IgD-negative memory B cell (primary cell): Measurements from ENCODE around the gene CFHR3. TPM values are rescaled to one million over a fixed set of nuclear protein-coding genes. Genes with fewer than 3 reads are reported as not detected.
"Not testable (repeated sequence)": the region's sequence is repeated elsewhere in the genome, so short reads cannot be mapped to it uniquely, and the experiment has no call there.

Experiments
- H3K27ac Mint-ChIP-seq, 3 donors: one replicate each; pipeline ENCODE4 v1.8.0; 2020 to 2022; ENCODE audit warnings: mild to moderate bottlenecking in 3 of 3, mixed read lengths in 3 of 3, moderate library complexity in 1 of 3
- H3K27me3 Mint-ChIP-seq: one replicate; pipeline ENCODE4 v1.8.0; 2021; ENCODE audit warnings: mixed read lengths
- H3K36me3 Mint-ChIP-seq: one replicate; pipeline ENCODE4 v1.8.0; 2020; ENCODE audit warnings: mild to moderate bottlenecking, mixed read lengths
- H3K4me1 Mint-ChIP-seq, 3 donors: one replicate each; pipeline ENCODE4 v1.8.0; 2020 to 2022; ENCODE audit warnings: mixed read lengths in 3 of 3, mild to moderate bottlenecking in 1 of 3
- H3K4me3 Mint-ChIP-seq, 4 donors: one replicate each; pipeline ENCODE4 v1.8.0; 2020 to 2022; ENCODE audit warnings: mild to moderate bottlenecking in 4 of 4, mixed read lengths in 4 of 4, moderate library complexity in 3 of 4
- H3K9me3 Mint-ChIP-seq, 3 donors: one replicate each; pipeline ENCODE4 v1.8.0; 2020 to 2021; ENCODE audit warnings: mixed read lengths in 3 of 3, mild to moderate bottlenecking in 1 of 3
- polyA plus RNA-seq: library from polyadenylated mRNA; unstranded; fragments of 300-500 nt; fragmentation: Illumina TruSeq; gene quantifications from one replicate; pipeline ENCODE4 v1.2.3, GENCODE V29; 2021

CFHR3 gene
- not detected for polyA plus RNA-seq

DNA sequence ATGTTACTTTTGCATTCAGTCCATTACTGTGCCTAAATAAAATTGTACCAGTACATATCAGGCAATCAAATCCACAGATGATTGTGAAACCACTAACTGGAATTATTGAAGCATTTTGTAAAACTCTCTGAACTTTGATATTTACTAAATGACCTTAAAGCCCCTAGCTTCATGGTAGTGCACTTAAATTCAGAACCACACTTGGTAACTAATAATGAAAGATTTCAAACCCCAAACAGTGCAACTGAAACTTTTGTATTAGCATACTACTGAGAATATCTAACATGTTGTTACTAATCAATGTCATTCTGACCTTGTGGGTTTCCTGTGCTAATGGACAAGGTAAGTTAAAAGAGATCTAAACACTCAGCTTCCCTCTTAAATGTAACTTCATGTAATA is at the start of gene CFHR3:
Gene CFHR3 (plus strand): TSS at position 238 of the 400 bp plus-strand sequence. CDS start 47 bp downstream, at position 285.
- no peaks in the 10 kb centered on the region for H3K4me1 Mint-ChIP-seq
- no peak within 1 kb of the TSS for H3K4me3 Mint-ChIP-seq
- H3K27me3 Mint-ChIP-seq, result no peaks in the 10 kb centered on the region
- no peak within 1 kb of the TSS for H3K27ac Mint-ChIP-seq
- H3K9me3 Mint-ChIP-seq, result no peaks in the 10 kb centered on the region
- H3K36me3 Mint-ChIP-seq, result no peaks in the 10 kb centered on the region

GRCh38 chr1:196732526-196732925 is 42.1 kb upstream of the CFHR3 start:
- no peak overlapping the region for H3K4me3 Mint-ChIP-seq
- H3K4me1 Mint-ChIP-seq, result peaks cover 0 to 1% (median 0%) of the 10 kb centered on the region in 3 donors
- peaks cover 0 to 8% (median 2%) of the 10 kb centered on the region in 3 donors for H3K9me3 Mint-ChIP-seq
- H3K36me3 Mint-ChIP-seq, result no peaks in the 10 kb centered on the region
- no peak overlapping the region for H3K27ac Mint-ChIP-seq
- H3K27me3 Mint-ChIP-seq, result no peaks in the 10 kb centered on the region

- Mint-ChIP-seq H3K4me3 (no peak overlapping the region), H3K27ac (no peak overlapping the region), H3K4me1 (peaks cover 0 to 1% (median 0%) of the 10 kb centered on the region in 3 donors), H3K36me3 (no peaks in the 10 kb centered on the region), H3K9me3 (peaks cover 2 to 13% (median 5%) of the 10 kb centered on the region in 3 donors), H3K27me3 (no peaks in the 10 kb centered on the region)
Observed at GRCh38 chr1:196733091-196733970, 41.3 kb upstream of the CFHR3 start.

- Mint-ChIP-seq H3K27me3 (no peaks in the 10 kb centered on the region), H3K9me3 (peaks cover 3 to 13% (median 5%) of the 10 kb centered on the region in 3 donors), H3K4me1 (peaks cover 0 to 1% (median 0%) of the 10 kb centered on the region in 3 donors), H3K36me3 (no peaks in the 10 kb centered on the region), H3K4me3 (no peak overlapping the region), H3K27ac (no peak overlapping the region)
Observed at GRCh38 chr1:196734006-196734405, 40.6 kb upstream of the CFHR3 start.

DNA sequence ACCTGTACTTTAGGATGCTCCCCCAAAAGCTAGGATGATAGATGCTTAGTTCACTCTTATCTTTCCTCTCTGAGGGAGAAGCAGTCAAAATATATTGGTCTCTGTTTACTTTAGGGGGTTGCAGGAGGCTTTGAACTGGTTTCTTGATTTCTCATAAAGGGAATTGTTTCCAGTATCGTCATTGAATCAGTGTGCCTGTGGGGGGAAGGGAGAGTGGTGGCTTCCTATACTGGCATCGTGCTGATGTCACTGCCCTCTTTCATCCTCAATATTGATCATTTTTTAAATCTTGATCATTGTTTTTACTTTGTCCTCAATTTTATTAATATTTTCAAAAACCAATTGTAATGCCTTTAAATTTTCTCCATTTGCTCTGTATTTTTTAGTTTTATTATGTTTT is 40.2 kb upstream of the CFHR3 start:
- Mint-ChIP-seq H3K9me3 (peaks cover 5 to 17% (median 6%) of the 10 kb centered on the region in 3 donors), H3K27ac (no peak overlapping the region), H3K4me3 (no peak overlapping the region), H3K36me3 (no peaks in the 10 kb centered on the region), H3K27me3 (no peaks in the 10 kb centered on the region), H3K4me1 (peaks cover 0 to 1% (median 0%) of the 10 kb centered on the region in 3 donors)

GRCh38 chr1:196738730-196739129 is 35.9 kb upstream of the CFHR3 start:
- H3K4me1 Mint-ChIP-seq, result no peaks in the 10 kb centered on the region
- no peak overlapping the region for H3K27ac Mint-ChIP-seq
- H3K4me3 Mint-ChIP-seq, result no peak overlapping the region
- H3K27me3 Mint-ChIP-seq, result no peaks in the 10 kb centered on the region
- H3K36me3 Mint-ChIP-seq, result no peaks in the 10 kb centered on the region
- H3K9me3 Mint-ChIP-seq, result peaks cover 5 to 17% (median 5%) of the 10 kb centered on the region in 3 donors

GRCh38 chr1:196743244-196743643 is 31.4 kb upstream of the CFHR3 start:
- H3K27ac Mint-ChIP-seq, H3K4me3 Mint-ChIP-seq, H3K4me1 Mint-ChIP-seq, H3K27me3 Mint-ChIP-seq, H3K36me3 Mint-ChIP-seq: not testable (repeated sequence)
- peaks cover 1 to 13% (median 5%) of the 10 kb centered on the region in 3 donors for H3K9me3 Mint-ChIP-seq

GRCh38 chr1:196765019-196765740 is 9.5 kb upstream of the CFHR3 start:
- H3K4me1 Mint-ChIP-seq, H3K36me3 Mint-ChIP-seq, H3K27ac Mint-ChIP-seq, H3K27me3 Mint-ChIP-seq, H3K9me3 Mint-ChIP-seq, H3K4me3 Mint-ChIP-seq: not testable (repeated sequence)

DNA sequence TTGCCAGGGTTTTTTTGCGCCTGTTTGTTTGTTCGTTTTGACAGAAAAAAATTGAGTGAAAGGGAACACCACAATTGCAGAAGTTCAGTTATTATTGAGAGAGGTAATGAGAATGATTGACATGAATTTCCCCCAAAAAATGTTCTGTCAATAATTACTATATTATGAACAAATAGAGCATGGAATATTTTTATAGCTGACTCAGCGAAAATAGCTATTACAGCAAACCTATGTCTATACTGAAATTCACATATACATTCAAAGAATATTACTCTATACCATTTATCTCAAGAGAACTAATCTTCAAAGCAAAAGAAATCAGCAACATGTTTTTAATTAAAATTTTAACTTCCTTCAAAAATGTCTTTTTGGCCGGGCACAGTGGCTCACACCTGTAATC is 4.8 kb upstream of the CFHR3 start:
- not testable (repeated sequence) for H3K4me1 Mint-ChIP-seq, H3K27me3 Mint-ChIP-seq, H3K9me3 Mint-ChIP-seq, H3K36me3 Mint-ChIP-seq, H3K27ac Mint-ChIP-seq, H3K4me3 Mint-ChIP-seq

DNA sequence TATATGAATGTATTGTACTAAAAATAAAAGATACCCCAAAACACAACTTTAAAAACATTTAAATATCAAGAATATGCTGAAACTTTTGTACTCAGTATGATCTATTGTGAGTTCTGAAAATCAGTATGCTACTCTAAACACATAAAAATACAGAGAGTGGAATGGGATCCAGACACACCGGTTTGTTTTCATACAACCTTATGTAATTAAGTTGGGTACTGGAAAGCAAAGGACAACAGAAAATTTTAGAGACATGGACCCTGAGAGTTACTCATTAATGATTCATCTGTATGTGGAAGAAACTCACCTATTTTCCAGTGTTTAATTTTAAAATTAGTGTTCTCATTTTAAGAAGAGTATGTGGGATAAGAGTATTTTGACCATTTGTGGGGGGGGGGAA is 927 bp upstream of the CFHR3 start:
- no peaks in the 10 kb centered on the region for H3K36me3 Mint-ChIP-seq
- no peak overlapping the region for H3K27ac Mint-ChIP-seq
- no peak overlapping the region for H3K4me3 Mint-ChIP-seq
- H3K4me1 Mint-ChIP-seq, result no peaks in the 10 kb centered on the region
- no peaks in the 10 kb centered on the region for H3K9me3 Mint-ChIP-seq
- H3K27me3 Mint-ChIP-seq, result peaks cover 1% of the 10 kb centered on the region

DNA sequence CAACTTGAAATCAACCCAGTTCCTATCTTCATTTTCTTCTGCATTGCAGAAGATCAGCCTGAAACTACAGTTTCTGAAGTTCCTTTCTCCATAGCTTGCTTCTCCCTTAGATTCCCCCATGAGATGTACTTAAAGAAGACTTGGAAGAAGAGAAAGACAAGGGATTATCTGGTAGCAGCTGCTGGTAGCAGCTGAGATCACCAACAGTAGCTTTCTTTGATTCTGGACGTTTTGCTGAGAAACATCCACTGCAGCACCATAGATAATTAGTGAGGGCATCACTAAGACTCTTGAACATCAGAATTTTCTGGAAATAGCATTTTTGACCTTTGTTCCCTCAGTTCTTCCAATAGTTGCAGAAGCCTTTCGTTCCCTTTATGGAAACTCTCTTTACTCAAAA is 465 bp upstream of the CFHR3 start:
- Mint-ChIP-seq H3K27me3 (no peaks in the 10 kb centered on the region), H3K4me3 (no peak overlapping the region), H3K36me3 (no peaks in the 10 kb centered on the region), H3K9me3 (no peaks in the 10 kb centered on the region), H3K4me1 (no peaks in the 10 kb centered on the region), H3K27ac (no peak overlapping the region)

DNA sequence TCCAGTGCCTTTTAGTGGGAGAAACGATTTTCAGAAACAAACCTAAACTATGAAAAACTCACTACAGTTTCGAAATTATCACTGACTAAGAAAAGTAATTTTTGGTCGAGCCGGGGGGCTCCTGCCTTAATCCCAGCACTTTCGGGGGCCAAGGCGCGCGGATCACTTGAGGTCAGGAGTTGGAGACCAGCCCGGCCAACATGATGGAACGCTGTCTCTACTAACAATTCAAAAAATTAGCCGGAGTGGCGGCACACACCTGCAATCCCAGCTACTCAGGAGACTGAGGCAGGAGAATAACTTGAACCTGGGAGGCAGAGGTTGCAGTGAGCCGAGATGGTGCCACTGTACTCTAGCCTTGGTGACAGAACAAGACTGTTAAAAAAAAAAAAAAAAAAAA is 3.0 kb downstream of the CFHR3 start:
- H3K27me3 Mint-ChIP-seq, result no peaks in the 10 kb centered on the region
- H3K36me3 Mint-ChIP-seq, result no peaks in the 10 kb centered on the region
- H3K4me3 Mint-ChIP-seq, result no peak overlapping the region
- no peak overlapping the region for H3K27ac Mint-ChIP-seq
- H3K9me3 Mint-ChIP-seq, result no peaks in the 10 kb centered on the region
- H3K4me1 Mint-ChIP-seq, result no peaks in the 10 kb centered on the region

GRCh38 chr1:196779093-196779492 is 4.5 kb downstream of the CFHR3 start:
- Mint-ChIP-seq H3K4me1 (no peaks in the 10 kb centered on the region), H3K36me3 (no peaks in the 10 kb centered on the region), H3K27me3 (no peaks in the 10 kb centered on the region), H3K27ac (no peak overlapping the region), H3K4me3 (no peak overlapping the region), H3K9me3 (no peaks in the 10 kb centered on the region)

- H3K36me3 Mint-ChIP-seq, H3K9me3 Mint-ChIP-seq, H3K4me3 Mint-ChIP-seq, H3K4me1 Mint-ChIP-seq, H3K27ac Mint-ChIP-seq, H3K27me3 Mint-ChIP-seq: not testable (repeated sequence)
Observed at GRCh38 chr1:196791252-196791651, 16.6 kb downstream of the CFHR3 start.

DNA sequence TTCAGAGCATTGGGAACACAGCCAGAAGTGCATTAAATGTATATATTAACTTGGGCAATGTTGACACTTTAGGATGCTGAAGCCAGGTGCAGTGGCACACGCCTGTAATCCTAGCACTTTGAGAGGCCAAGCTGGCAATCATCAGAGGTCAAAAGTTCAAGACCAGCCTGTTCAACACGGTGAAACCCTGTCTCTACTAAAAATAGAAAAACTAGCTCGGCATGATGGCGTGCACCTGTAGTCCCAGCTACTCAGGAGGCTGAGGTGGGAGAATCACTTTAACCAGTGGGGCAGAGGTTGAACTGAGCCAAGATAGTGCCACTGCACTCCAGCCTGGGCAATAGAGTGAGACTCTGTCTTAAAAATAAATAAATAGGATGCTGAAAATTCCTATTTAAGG is 19.5 kb downstream of the CFHR3 start:
- not testable (repeated sequence) for H3K27me3 Mint-ChIP-seq, H3K4me3 Mint-ChIP-seq, H3K9me3 Mint-ChIP-seq, H3K27ac Mint-ChIP-seq, H3K4me1 Mint-ChIP-seq, H3K36me3 Mint-ChIP-seq

- no peaks in the 10 kb centered on the region for H3K36me3 Mint-ChIP-seq
- peaks cover 0 to 10% (median 2%) of the 10 kb centered on the region in 3 donors for H3K9me3 Mint-ChIP-seq
- H3K27ac Mint-ChIP-seq, result no peak overlapping the region
- no peaks in the 10 kb centered on the region for H3K27me3 Mint-ChIP-seq
- no peaks in the 10 kb centered on the region for H3K4me1 Mint-ChIP-seq
- H3K4me3 Mint-ChIP-seq, result no peak overlapping the region
Observed at GRCh38 chr1:196797891-196798290, 23.3 kb downstream of the CFHR3 start.
